CD8-positive, alpha-beta memory T cell (primary cell): ENCODE results near the gene CBLC. TPM values are rescaled to one million over a fixed set of nuclear protein-coding genes. Genes with fewer than 3 reads are reported as not detected.
A peak's percentile ranks its signal among the peaks of the same experiment; 100 is the strongest.
"Not testable (repeated sequence)": the region's sequence is repeated elsewhere in the genome, so short reads cannot be mapped to it uniquely, and the experiment has no call there.

Experiments
- CTCF ChIA-PET: fragments of 350-600 bp; sonication (Branson Sonifier 250); formaldehyde crosslinking; loops from one replicate; lab custom pipeline; 2021; ENCODE audit warnings: antibody characterized with exemption; lab: Charles Lee
- POLR2A ChIA-PET: fragments of 350-600 bp; sonication (Branson Sonifier 250); formaldehyde crosslinking; loops from one replicate; lab custom pipeline; 2021; ENCODE audit warnings: antibody characterized with exemption; lab: Charles Lee
- DNase-seq, 5 donors: peaks; one replicate each; pipeline versions ENCODE4 v3.0.0 to v3.0.0-alpha.2; 2020 to 2022; ENCODE audit warnings: mixed read lengths in 1 of 5
- H3K27ac ChIP-seq: one replicate; pipeline ENCODE4 v1.7.0; 2013; ENCODE audit warnings: low read depth, mild to moderate bottlenecking, low read length, moderate library complexity
- H3K27me3 ChIP-seq: 2 replicates; pipeline ENCODE4 v1.7.0; 2013; ENCODE audit warnings: low read length, mild to moderate bottlenecking; ENCODE audit not compliant: insufficient read depth, poor library complexity, severe bottlenecking
- H3K36me3 ChIP-seq: 2 replicates; pipeline ENCODE4 v1.7.0; 2013; ENCODE audit warnings: mild to moderate bottlenecking, low read length, moderate library complexity; ENCODE audit not compliant: insufficient read depth
- H3K4me1 ChIP-seq: 2 replicates; pipeline ENCODE4 v1.7.0; 2013; ENCODE audit warnings: mild to moderate bottlenecking, low read length, moderate library complexity; ENCODE audit not compliant: insufficient read depth
- H3K4me3 ChIP-seq: 2 replicates; pipeline ENCODE4 v1.7.0; 2013; ENCODE audit warnings: mild to moderate bottlenecking, low read length
- H3K9me3 ChIP-seq: 2 replicates; pipeline ENCODE4 v1.7.0; 2013; ENCODE audit warnings: mild to moderate bottlenecking, low read length
- H3K27ac Mint-ChIP-seq, 8 donors: one replicate each; pipeline ENCODE4 v1.8.0; 2020 to 2021; ENCODE audit warnings: mixed read lengths in 8 of 8, mild to moderate bottlenecking in 6 of 8, inconsistent platforms in 3 of 8, moderate library complexity in 3 of 8
- H3K27me3 Mint-ChIP-seq, 2 donors: one replicate each; pipeline ENCODE4 v1.8.0; 2020 to 2021; ENCODE audit warnings: mixed read lengths in 2 of 2, mild to moderate bottlenecking in 1 of 2, moderate library complexity in 1 of 2
- H3K36me3 Mint-ChIP-seq, 3 donors: one replicate each; pipeline ENCODE4 v1.8.0; 2020 to 2021; ENCODE audit warnings: mixed read lengths in 3 of 3, inconsistent platforms in 1 of 3, mild to moderate bottlenecking in 1 of 3
- H3K4me1 Mint-ChIP-seq, 3 donors: one replicate each; pipeline ENCODE4 v1.8.0; 2020 to 2021; ENCODE audit warnings: mixed read lengths in 3 of 3, inconsistent platforms in 1 of 3, mild to moderate bottlenecking in 1 of 3
- H3K4me3 Mint-ChIP-seq, 7 donors: one replicate each; pipeline ENCODE4 v1.8.0; 2020 to 2021; ENCODE audit warnings: mixed read lengths in 7 of 7, mild to moderate bottlenecking in 6 of 7, moderate library complexity in 4 of 7, inconsistent platforms in 2 of 7
- H3K9me3 Mint-ChIP-seq, 5 donors: one replicate each; pipeline ENCODE4 v1.8.0; 2020 to 2022; ENCODE audit warnings: mixed read lengths in 5 of 5, mild to moderate bottlenecking in 3 of 5, moderate library complexity in 2 of 5, inconsistent platforms in 1 of 5
- polyA plus RNA-seq: library from polyadenylated mRNA; unstranded; fragments of 300-500 nt; fragmentation: Illumina TruSeq; gene quantifications from one replicate; pipeline ENCODE4 v1.2.3, GENCODE V29; 2021
- total RNA-seq, 2 experiments: library from RNA; stranded (reverse); gene quantifications; one replicate each; pipeline ENCODE4 v1.2.3, GENCODE V29; 2021

Gene CBLC
- total and polyA plus RNA-seq, 3 experiments from 2014 or later = not detected

DNA sequence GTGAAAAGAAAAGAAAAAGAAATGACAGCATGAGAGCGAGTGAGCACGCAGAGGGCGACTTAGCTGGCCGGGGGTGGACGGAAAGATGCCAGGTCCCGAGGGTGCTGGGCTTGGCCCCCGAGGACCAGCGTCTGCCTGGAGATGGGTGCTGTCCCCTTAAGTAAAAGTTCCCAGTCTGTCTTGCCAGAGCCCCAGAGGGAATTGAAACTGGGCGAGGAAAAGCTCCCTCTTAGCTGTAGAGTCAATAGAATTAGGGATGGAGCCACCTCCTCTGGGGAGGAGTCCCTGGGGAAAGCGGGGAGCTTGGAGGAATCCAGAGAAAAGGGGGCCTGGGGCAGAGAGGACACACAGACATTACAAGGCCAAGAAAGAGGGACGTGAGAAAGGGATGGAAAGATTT is 44.5 kb downstream of the CBLC start:
- POLR2A ChIA-PET = no interaction called here
- Mint-ChIP-seq H3K9me3 (no peaks in the 10 kb centered on the region), H3K4me1 (no peaks in the 10 kb centered on the region), H3K27me3 (peaks cover 11 to 16% of the 10 kb centered on the region in 2 donors), H3K36me3 (no peaks in the 10 kb centered on the region), H3K27ac (peak overlapping the region in 1 of 8 donors; percentile 27), H3K4me3 (no peak overlapping the region)
- Histone ChIP-seq H3K27me3 (no peaks in the 10 kb centered on the region), H3K27ac (no peak overlapping the region), H3K4me1 (no peaks in the 10 kb centered on the region), H3K9me3 (no peaks in the 10 kb centered on the region), H3K36me3 (no peaks in the 10 kb centered on the region), H3K4me3 (no peak overlapping the region)
- CTCF ChIA-PET = interaction anchor here (1.4 kb wide), 1 partner anchor 9 kb away, joined by 3 read pairs; no protein-coding TSS in a partner anchor
- DNase-seq = no peak

DNA sequence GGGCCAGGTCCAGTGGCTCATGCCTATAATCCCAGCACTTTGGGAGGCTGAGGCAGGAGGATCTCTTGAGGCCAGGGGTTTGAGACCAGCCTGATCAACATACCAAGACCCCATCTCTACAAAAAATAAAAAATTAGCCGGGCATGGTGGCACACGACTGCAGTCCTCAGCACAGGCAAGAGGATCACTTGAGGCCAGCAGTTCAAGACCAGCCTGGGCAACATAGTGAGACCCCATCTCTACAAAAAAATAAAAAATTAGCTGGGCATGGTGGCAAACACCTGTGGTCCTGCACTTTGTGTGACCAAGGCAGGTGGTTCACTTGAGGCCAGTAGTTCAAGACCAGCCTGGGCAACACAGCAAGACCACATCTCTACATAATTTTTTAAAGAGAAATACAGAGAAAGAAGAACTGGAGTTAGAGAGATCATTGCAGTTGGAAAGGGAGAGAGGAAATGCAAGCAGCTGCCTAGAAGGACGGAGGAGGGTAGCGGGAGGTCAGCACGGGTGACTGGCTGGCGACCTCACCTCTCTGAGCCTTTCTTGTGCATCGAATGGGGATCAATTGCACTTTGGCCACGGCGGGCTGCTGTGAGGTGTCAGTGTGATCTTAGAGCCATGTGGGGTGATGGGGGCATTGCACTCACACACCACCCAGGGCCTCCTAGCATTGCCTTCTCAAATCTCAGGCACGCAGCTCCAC is 45.1 kb downstream of the CBLC start:
- H3K36me3 ChIP-seq = no peaks in the 10 kb centered on the region
- no peaks in the 10 kb centered on the region for H3K9me3 Mint-ChIP-seq
- no peaks in the 10 kb centered on the region for H3K36me3 Mint-ChIP-seq
- no peaks in the 10 kb centered on the region for H3K9me3 ChIP-seq
- no peak overlapping the region for H3K4me3 ChIP-seq
- DNase-seq = no peak
- H3K27ac Mint-ChIP-seq = no peak overlapping the region
- H3K4me1 Mint-ChIP-seq = no peaks in the 10 kb centered on the region
- no peaks in the 10 kb centered on the region for H3K4me1 ChIP-seq
- no peak overlapping the region for H3K27ac ChIP-seq
- H3K27me3 ChIP-seq = no peaks in the 10 kb centered on the region
- POLR2A ChIA-PET = interaction anchor here (0.6 kb wide), 1 partner anchor 10 kb away, joined by 3 read pairs; no protein-coding TSS in a partner anchor
- CTCF ChIA-PET = interaction anchor here (1.4 kb wide), 1 partner anchor 9 kb away, joined by 3 read pairs; no protein-coding TSS in a partner anchor
- no peak overlapping the region for H3K4me3 Mint-ChIP-seq
- peaks cover 11 to 18% of the 10 kb centered on the region in 2 donors for H3K27me3 Mint-ChIP-seq

DNA sequence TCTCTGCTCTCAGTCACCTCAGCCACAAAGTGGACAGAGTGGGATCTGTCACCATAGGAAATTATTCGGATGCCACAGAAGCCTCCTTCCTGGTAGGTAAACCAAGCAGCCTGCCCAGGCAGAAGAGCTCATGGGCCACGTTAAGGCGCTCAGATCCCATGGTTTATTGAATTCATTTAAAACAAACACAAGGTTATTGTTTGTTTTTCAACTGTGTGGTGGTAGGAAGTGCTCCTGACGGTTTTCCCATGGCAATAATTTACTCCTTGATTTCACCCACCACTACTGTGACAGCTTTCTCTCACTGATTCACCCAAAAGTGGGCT is 45.6 kb downstream of the CBLC start:
- DNase-seq = no peak
- no peaks in the 10 kb centered on the region for H3K36me3 Mint-ChIP-seq
- ChIA-PET POLR2A (interaction anchor here (0.6 kb wide), 1 partner anchor 11 kb away, joined by 3 read pairs; no protein-coding TSS in a partner anchor), CTCF (interaction anchor here (0.7 kb wide), 1 partner anchor 16 kb away, joined by 3 read pairs; no protein-coding TSS in a partner anchor)
- Histone ChIP-seq H3K4me1 (no peaks in the 10 kb centered on the region), H3K27me3 (no peaks in the 10 kb centered on the region), H3K4me3 (no peak overlapping the region), H3K9me3 (no peaks in the 10 kb centered on the region), H3K36me3 (no peaks in the 10 kb centered on the region), H3K27ac (no peak overlapping the region)
- no peaks in the 10 kb centered on the region for H3K9me3 Mint-ChIP-seq
- peaks cover 11 to 18% of the 10 kb centered on the region in 2 donors for H3K27me3 Mint-ChIP-seq
- no peak overlapping the region for H3K4me3 Mint-ChIP-seq
- H3K27ac Mint-ChIP-seq = no peak overlapping the region
- H3K4me1 Mint-ChIP-seq = no peaks in the 10 kb centered on the region

DNA sequence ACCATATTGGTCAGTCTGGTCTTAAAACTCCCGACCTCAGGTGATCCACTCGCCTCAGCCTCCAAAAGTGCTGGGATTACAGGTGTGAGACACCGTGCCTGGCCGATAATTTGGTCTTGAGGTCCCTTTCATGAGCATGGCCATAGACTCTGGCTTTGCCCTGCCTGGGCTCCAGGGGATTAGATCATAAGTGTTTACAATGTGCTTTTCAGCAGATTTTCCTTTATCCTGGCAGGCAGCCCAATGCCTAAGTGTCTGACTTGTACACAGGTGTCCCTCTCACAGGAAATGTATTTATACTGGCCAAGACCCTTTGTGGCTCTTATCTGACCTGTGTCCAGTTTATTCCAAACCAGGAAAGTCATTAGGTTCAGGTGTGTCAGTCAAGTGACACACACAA is 47.1 kb downstream of the CBLC start:
- Mint-ChIP-seq H3K9me3 (no peaks in the 10 kb centered on the region), H3K27me3 (peaks cover 13 to 22% of the 10 kb centered on the region in 2 donors), H3K4me1 (no peaks in the 10 kb centered on the region), H3K4me3 (no peak overlapping the region), H3K27ac (no peak overlapping the region), H3K36me3 (no peaks in the 10 kb centered on the region)
- Histone ChIP-seq H3K4me3 (no peak overlapping the region), H3K27me3 (no peaks in the 10 kb centered on the region), H3K36me3 (no peaks in the 10 kb centered on the region), H3K9me3 (no peaks in the 10 kb centered on the region), H3K27ac (no peak overlapping the region), H3K4me1 (no peaks in the 10 kb centered on the region)
- DNase-seq = no peak
- ChIA-PET POLR2A (no interaction called here), CTCF (no interaction called here)

DNA sequence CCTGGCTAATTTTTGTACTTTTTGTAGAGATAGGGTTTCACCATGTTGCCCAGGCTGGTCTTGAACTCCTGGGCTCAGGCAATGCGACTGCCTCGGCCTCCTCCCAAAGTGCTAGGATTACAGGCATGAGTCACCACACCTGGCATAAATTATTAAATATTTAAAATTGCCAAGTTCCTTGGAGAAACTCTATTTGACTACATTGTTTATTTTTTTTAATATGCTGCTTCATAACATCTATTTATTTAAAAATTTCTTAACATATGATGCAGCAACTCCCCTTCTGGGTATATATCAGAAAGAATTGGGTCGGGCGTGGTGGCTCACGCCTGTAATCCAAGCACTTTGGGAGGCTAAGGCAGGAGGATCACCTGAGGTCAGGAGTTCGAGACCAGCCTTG is 55.2 kb downstream of the CBLC start:
- POLR2A ChIA-PET, H3K36me3 ChIP-seq, H3K4me1 Mint-ChIP-seq, H3K9me3 ChIP-seq, H3K27me3 ChIP-seq, H3K4me3 Mint-ChIP-seq, CTCF ChIA-PET, H3K27ac Mint-ChIP-seq, H3K9me3 Mint-ChIP-seq, DNase-seq, H3K4me3 ChIP-seq, H3K4me1 ChIP-seq, H3K27ac ChIP-seq, H3K36me3 Mint-ChIP-seq: not testable (repeated sequence)
- H3K27me3 Mint-ChIP-seq = peaks cover 12 to 31% of the 10 kb centered on the region in 2 donors

DNA sequence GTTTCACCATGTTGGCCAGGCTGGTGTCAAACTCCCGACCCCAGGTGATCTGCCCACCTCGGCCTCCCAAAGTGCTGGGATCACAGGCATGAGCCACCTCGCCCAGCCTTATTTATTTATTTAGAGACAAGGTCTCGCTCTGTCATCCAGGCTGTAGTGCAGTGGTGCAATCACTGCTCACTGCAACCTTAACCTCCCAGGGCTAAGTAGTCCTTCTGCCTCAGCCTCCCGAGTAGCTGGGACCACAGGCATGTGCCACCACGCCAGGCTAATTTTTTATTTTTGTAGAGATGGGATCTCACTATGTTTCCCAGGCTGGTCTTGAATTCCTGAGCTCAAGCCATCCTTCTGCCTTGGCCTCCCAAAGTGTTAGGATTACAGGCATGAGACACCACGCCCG is 56.7 kb downstream of the CBLC start:
- H3K36me3 Mint-ChIP-seq, H3K27me3 ChIP-seq, H3K4me1 Mint-ChIP-seq, H3K27ac Mint-ChIP-seq, H3K9me3 Mint-ChIP-seq, CTCF ChIA-PET, H3K27ac ChIP-seq, H3K4me1 ChIP-seq, H3K4me3 Mint-ChIP-seq, DNase-seq, H3K9me3 ChIP-seq, POLR2A ChIA-PET, H3K4me3 ChIP-seq, H3K36me3 ChIP-seq: not testable (repeated sequence)
- peaks cover 11 to 32% of the 10 kb centered on the region in 2 donors for H3K27me3 Mint-ChIP-seq

DNA sequence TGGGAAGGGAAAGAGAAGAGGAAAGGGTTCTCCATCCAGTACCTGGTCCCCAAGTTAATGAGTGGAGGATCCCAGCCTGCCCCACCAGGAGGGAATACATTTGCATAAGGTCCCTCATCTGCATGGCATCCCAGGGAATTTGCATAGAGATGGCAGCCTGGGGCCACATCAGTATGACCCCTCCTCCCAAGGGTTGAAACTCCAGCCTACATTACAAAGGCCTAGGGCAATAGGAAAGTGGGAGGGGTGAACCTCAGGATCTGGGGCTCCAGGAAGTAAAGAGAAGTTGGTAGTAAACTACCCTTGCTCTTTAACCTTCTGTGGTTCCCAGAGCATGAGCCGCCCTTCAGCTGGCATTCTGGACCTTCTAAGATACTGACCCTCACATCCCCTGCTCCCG is 61.6 kb downstream of the CBLC start:
- CTCF ChIA-PET = no interaction called here
- Mint-ChIP-seq H3K9me3 (no peaks in the 10 kb centered on the region), H3K4me3 (no peak overlapping the region), H3K27ac (no peak overlapping the region), H3K4me1 (peaks cover 0 to 3% (median 2%) of the 10 kb centered on the region in 3 donors), H3K36me3 (no peaks in the 10 kb centered on the region), H3K27me3 (peaks cover 12 to 18% of the 10 kb centered on the region in 2 donors)
- no peaks in the 10 kb centered on the region for H3K27me3 ChIP-seq
- no peaks in the 10 kb centered on the region for H3K9me3 ChIP-seq
- DNase-seq = no peak
- no peak overlapping the region for H3K4me3 ChIP-seq
- H3K36me3 ChIP-seq = no peaks in the 10 kb centered on the region
- no peak overlapping the region for H3K27ac ChIP-seq
- no peaks in the 10 kb centered on the region for H3K4me1 ChIP-seq
- POLR2A ChIA-PET = no interaction called here

DNA sequence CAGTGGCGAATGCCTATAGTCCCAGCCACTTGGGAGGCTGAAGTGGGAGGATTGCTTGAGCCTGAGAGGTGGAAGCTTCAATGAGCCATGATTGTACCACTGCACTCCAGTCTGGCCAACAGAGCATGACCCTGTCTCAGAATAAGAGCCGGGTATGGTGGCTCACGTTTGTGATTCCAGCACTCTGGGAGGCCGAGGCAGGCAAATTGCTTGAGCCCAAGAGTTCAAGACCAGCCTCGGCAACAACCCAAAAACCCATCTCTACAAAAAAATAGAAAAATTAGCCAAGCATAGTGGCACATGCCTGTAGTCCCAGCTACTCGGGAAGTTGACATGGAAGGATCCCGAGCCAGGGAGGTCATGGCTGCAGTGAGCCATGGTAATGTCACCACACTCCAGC is 63.1 kb downstream of the CBLC start:
- POLR2A ChIA-PET = no interaction called here
- Mint-ChIP-seq H3K27ac (no peak overlapping the region), H3K9me3 (no peaks in the 10 kb centered on the region), H3K4me3 (no peak overlapping the region), H3K27me3 (peaks cover 15 to 22% of the 10 kb centered on the region in 2 donors), H3K4me1 (peaks cover 12 to 16% (median 12%) of the 10 kb centered on the region in 3 donors), H3K36me3 (peaks cover 0 to 3% (median 0%) of the 10 kb centered on the region in 3 donors)
- no peak for DNase-seq
- Histone ChIP-seq H3K9me3 (no peaks in the 10 kb centered on the region), H3K4me1 (peaks cover 10% of the 10 kb centered on the region), H3K4me3 (no peak overlapping the region), H3K27ac (no peak overlapping the region), H3K27me3 (no peaks in the 10 kb centered on the region), H3K36me3 (no peaks in the 10 kb centered on the region)
- CTCF ChIA-PET = no interaction called here
